Measurements from ENCODE around the gene UGT1A6. TPM values are rescaled to one million over a fixed set of nuclear protein-coding genes. Genes with fewer than 3 reads are reported as not detected.
"Not testable (repeated sequence)": the region's sequence is repeated elsewhere in the genome, so short reads cannot be mapped to it uniquely, and the experiment has no call there.

UGT1A6 gene
- polyA plus RNA-seq, 1 of the 3 experiments (the other 2 are of a cell fraction), result not detected

- no peaks in the 10 kb centered on the region for H4K20me1 ChIP-seq (ENCODE audit: insufficient read depth)
- no peak overlapping the region for H3K4me3 ChIP-seq (ENCODE audit: low read depth in 2 of 2, low read length in 1 of 2)
- no peaks in the 10 kb centered on the region for H3K4me1 ChIP-seq (ENCODE audit: control insufficient read depth in 1 of 2, insufficient read depth in 2 of 2, low read depth in 1 of 2, low read length in 1 of 2)
- no peak for DNase-seq
- H3K4me2 ChIP-seq, result no peak overlapping the region
- H2AFZ ChIP-seq (ENCODE audit: low read depth), result no peak overlapping the region
- H3F3A ChIP-seq (replicated peaks; ENCODE audit: insufficient read depth), result no peaks in the 10 kb centered on the region
- no peaks in the 10 kb centered on the region; the same call in 1 of the 2 replicates for H3K27me3 ChIP-seq (ENCODE audit: insufficient read depth)
- TF ChIP-seq MXI1 (IDR thresholded peaks at IDR 0.05; ENCODE audit: low read depth, low read length) (no peak), TAF1 (IDR thresholded peaks at IDR 0.05; ENCODE audit: borderline replicate concordance, low read depth, low read length) (no peak), NFIC (IDR thresholded peaks at IDR 0.05; ENCODE audit: borderline replicate concordance) (no peak), USF1 (IDR thresholded peaks at IDR 0.05; ENCODE audit: borderline replicate concordance, low read depth) (no peak), RXRA (IDR thresholded peaks at IDR 0.05; ENCODE audit: borderline replicate concordance, low read depth) (no peak), CHD2 (IDR thresholded peaks at IDR 0.05; ENCODE audit: low read length, partially characterized antibody) (no peak), GATA2 (CRISPR knock-in tag; IDR thresholded peaks at IDR 0.05) (no peak), YY1 (IDR thresholded peaks at IDR 0.05; ENCODE audit: low read depth) (no peak), TEAD4 (IDR thresholded peaks at IDR 0.05; ENCODE audit: borderline replicate concordance, insufficient read depth) (no peak), EZH2phosphoT487 (IDR thresholded peaks at IDR 0.05; ENCODE audit: borderline replicate concordance, low read depth) (no peak), POLR2AphosphoS5 (IDR thresholded peaks at IDR 0.05; ENCODE audit: low read depth, low read length) (no peak), RCOR1 (IDR thresholded peaks at IDR 0.05; ENCODE audit: low read length) (no peak), NRF1 (IDR thresholded peaks at IDR 0.05; ENCODE audit: low read depth, low read length) (no peak), REST (IDR thresholded peaks at IDR 0.05; ENCODE audit: low read depth, low read length) (no peak), PBX3 (IDR thresholded peaks at IDR 0.05) (no peak), MAX (IDR thresholded peaks at IDR 0.05; ENCODE audit: low read depth) (no peak)
- no peak overlapping the region for H3K9ac ChIP-seq
- no peaks in the 10 kb centered on the region for H3K9me2 ChIP-seq
- no peaks in the 10 kb centered on the region for H3K79me2 ChIP-seq (ENCODE audit: insufficient read depth)
- ChIA-PET CTCF (interaction anchor here (1.9 kb wide), 1 partner anchor 36 kb away, joined by 6 read pairs; no protein-coding TSS in a partner anchor), POLR2A (no interaction called here)
- no peaks in the 10 kb centered on the region for H3K9me3 ChIP-seq
- no peaks in the 10 kb centered on the region for H3K36me3 ChIP-seq (replicated peaks in 1 of 2; ENCODE audit: control insufficient read depth in 1 of 2, insufficient read depth in 2 of 2, low read length in 1 of 2)
- WGBS (ENCODE audit: low lambda C conversion rate), result 63% methylated on average over 2 of the region's 6 CpGs
- no peak overlapping the region for H3K27ac ChIP-seq (ENCODE audit: low read depth in 2 of 2, low read length in 1 of 2)
Measured at GRCh38 chr2:233747283-233747544, 54.5 kb downstream of the UGT1A6 start.

- POLR2A ChIA-PET; H3K27ac ChIP-seq (ENCODE audit: low read depth in 2 of 2, low read length in 1 of 2); H3K4me2 ChIP-seq; H3K36me3 ChIP-seq (replicated peaks in 1 of 2; ENCODE audit: control insufficient read depth in 1 of 2, insufficient read depth in 2 of 2, low read length in 1 of 2); CTCF ChIA-PET; H3F3A ChIP-seq (replicated peaks; ENCODE audit: insufficient read depth); H2AFZ ChIP-seq (ENCODE audit: low read depth); DNase-seq; H3K79me2 ChIP-seq (ENCODE audit: insufficient read depth); H3K4me1 ChIP-seq (ENCODE audit: control insufficient read depth in 1 of 2, insufficient read depth in 2 of 2, low read depth in 1 of 2, low read length in 1 of 2); H3K9me2 ChIP-seq; H4K20me1 ChIP-seq (ENCODE audit: insufficient read depth); H3K27me3 ChIP-seq (ENCODE audit: insufficient read depth); H3K9me3 ChIP-seq; H3K9ac ChIP-seq; H3K4me3 ChIP-seq (ENCODE audit: low read depth in 2 of 2, low read length in 1 of 2): not testable (repeated sequence)
- 0% methylated on average over 1 of the region's 2 CpGs for WGBS (ENCODE audit: low lambda C conversion rate)
Measured at GRCh38 chr2:233750689-233751088, 58.0 kb downstream of the UGT1A6 start.

- H3K4me2 ChIP-seq; H3K4me3 ChIP-seq (ENCODE audit: low read depth in 2 of 2, low read length in 1 of 2); CTCF ChIA-PET; H3K4me1 ChIP-seq (ENCODE audit: control insufficient read depth in 1 of 2, insufficient read depth in 2 of 2, low read depth in 1 of 2, low read length in 1 of 2); H3K36me3 ChIP-seq (replicated peaks in 1 of 2; ENCODE audit: control insufficient read depth in 1 of 2, insufficient read depth in 2 of 2, low read length in 1 of 2); H2AFZ ChIP-seq (ENCODE audit: low read depth); H3K9ac ChIP-seq; H3K27ac ChIP-seq (ENCODE audit: low read depth in 2 of 2, low read length in 1 of 2); DNase-seq; H3K9me3 ChIP-seq; H4K20me1 ChIP-seq (ENCODE audit: insufficient read depth); H3K79me2 ChIP-seq (ENCODE audit: insufficient read depth); POLR2A ChIA-PET; H3K9me2 ChIP-seq; H3F3A ChIP-seq (replicated peaks; ENCODE audit: insufficient read depth); H3K27me3 ChIP-seq (ENCODE audit: insufficient read depth): not testable (repeated sequence)
- 29% methylated on average over 2 of the region's 2 CpGs for WGBS (ENCODE audit: low lambda C conversion rate)
Measured at GRCh38 chr2:233751212-233752009, 58.7 kb downstream of the UGT1A6 start.

Data from SK-N-SH (cell line).